ENCODE measurements around the gene RHCE.

GRCh38 chr1:25360596-25361581 is 59.7 kb downstream of the RHCE start:
- TF ChIP-seq RAD21 (IDR thresholded peaks at IDR 0.05 in 1 of 2, conservative IDR thresholded peaks at IDR 0.05 in 1 of 2; ENCODE audit: low read depth in 2 of 2, low read length in 2 of 2) (no peak), YY1 (IDR thresholded peaks at IDR 0.05; ENCODE audit: low read depth, low read length) (no peak), ATF2 (IDR thresholded peaks at IDR 0.05; ENCODE audit: low read length) (no peak), HDAC6 (IDR thresholded peaks at IDR 0.05; ENCODE audit: low read depth, low read length) (no peak), FOSL1 (IDR thresholded peaks at IDR 0.05; ENCODE audit: insufficient read depth, low read depth, low read length) (no peak), CTCF (IDR thresholded peaks at IDR 0.05; ENCODE audit: control extremely low read depth in 1 of 3, insufficient read depth in 1 of 3, low read depth in 1 of 3, low read length in 3 of 3) (no peak)

All from H1 (cell line).